ENCODE measurements around the gene MCM3.

MCM3 gene

DNA sequence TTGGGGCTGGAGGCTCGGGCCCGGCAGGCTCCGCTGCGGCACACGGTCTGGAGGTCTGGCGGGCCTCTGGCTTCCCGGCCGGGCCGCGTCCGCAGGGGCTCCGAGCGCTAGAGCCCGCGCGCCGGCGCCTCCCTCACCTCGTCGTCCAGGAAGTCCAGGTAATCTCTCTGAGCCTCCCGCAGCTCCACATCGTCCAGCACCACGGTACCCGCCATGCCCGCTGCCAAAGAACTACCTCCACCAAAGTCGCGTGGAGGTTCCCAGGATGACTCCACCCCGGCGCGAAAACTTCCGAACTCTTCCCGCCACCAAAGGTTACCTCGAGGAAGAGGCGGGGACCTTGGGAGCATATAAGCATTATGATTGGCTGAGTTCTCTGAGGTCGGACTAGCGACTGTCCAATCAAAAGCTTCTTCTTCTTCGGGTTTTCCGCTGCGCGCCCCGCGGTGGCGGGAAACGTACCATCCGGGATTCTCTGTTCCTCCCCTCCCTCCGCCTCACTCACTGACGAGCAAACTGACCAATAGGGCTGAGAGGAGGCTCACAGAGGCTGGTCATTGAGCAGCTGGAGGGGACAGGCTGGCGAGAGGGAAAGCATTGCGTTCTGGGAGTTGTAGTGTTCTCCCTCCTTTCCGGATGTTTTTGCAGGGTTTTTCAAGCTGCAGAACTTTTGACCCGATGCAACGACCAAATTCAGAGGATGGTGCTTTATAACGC lies at the start of gene MCM3:
Gene MCM3 (minus strand): TSS at position 283 of the 717 bp plus-strand sequence. CDS start 68 bp downstream, at position 215.
- peak; percentile 97 for DNase-seq

GRCh38 chr6:52333840-52334200 lies 49.3 kb upstream of the MCM3 start:
- DNase-seq, result no peak

DNA sequence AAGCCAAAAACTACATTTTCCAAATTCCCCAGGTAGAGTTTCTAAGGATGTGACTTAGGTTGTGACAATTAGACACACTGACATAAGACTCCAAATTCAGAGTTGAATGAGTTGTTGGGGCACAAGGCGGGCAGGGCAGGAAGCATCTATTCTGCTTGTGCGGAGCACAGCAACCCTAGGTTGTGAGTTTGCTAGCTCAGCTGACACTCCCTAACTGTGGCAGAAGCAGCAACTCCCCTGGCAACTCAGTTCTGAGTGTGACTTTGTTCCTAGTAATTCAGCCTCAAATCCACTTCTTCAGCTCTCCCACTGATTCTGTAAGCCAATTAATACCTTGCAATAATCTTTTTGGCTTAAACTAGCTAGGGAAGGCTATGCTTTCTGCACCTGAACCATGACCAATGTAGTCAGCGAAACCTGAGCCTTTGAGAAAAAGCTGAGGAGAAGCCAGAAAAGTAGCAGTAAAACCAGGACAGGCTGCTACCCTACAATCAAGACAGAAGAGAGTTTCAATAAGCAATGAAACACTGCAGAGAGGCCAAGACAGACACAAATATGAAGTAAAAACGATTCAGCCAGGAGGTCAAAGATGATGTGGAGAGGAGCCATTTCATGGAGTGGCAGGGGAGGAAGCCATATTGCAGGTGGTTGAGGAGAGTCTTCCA lies 47.4 kb upstream of the MCM3 start:
- DNase-seq, result no peak

GRCh38 chr6:52330470-52330869 lies 45.9 kb upstream of the MCM3 start:
- DNase-seq, result no peak

- DNase-seq, result no peak
Observed at GRCh38 chr6:52328729-52329128, 44.2 kb upstream of the MCM3 start.

GRCh38 chr6:52328303-52328662 lies 43.7 kb upstream of the MCM3 start:
- no peak for DNase-seq

DNA sequence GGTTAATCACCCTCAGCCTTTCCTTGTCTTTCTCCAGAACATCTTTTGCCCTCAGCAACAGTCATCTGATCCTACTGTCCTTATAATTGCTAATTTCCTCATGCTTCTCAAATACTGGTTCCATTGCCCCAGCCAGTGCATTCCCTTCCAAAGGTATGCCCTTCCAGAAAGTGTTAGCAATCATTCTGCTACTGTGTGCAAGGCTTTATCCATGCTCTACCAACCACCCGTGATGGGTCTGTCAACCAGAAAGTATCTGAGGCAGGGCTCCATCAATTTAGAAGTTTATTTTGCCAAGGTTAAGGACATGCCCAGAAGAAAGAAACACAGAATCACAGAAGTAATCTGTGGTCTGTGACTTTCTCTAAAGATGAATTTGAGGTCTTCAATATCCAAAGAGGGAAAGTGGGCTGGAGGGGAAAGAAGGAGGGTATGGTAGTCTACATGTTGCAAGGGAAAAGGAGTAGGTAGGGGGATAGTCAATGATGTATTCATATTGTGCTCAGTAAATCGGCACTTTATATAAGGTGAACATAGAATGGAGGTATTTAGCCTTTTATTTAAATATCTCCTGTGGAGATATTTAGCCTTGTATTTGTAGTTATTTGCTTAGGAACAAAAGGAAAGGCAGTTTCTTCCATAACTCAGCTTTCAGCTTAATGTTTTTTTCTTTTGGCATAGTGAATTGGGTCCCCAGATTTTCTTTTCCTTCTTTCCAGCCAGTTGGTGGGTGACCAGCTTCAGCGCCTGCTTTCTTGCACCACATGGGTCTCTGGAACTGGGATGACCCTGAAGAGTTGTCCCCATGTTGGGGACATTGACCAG lies 42.2 kb upstream of the MCM3 start:
- no peak for DNase-seq

- DNase-seq, result no peak
Observed at GRCh38 chr6:52325695-52326471, 41.3 kb upstream of the MCM3 start.

- DNase-seq, result no peak
Observed at GRCh38 chr6:52324189-52324588, 39.6 kb upstream of the MCM3 start.

DNA sequence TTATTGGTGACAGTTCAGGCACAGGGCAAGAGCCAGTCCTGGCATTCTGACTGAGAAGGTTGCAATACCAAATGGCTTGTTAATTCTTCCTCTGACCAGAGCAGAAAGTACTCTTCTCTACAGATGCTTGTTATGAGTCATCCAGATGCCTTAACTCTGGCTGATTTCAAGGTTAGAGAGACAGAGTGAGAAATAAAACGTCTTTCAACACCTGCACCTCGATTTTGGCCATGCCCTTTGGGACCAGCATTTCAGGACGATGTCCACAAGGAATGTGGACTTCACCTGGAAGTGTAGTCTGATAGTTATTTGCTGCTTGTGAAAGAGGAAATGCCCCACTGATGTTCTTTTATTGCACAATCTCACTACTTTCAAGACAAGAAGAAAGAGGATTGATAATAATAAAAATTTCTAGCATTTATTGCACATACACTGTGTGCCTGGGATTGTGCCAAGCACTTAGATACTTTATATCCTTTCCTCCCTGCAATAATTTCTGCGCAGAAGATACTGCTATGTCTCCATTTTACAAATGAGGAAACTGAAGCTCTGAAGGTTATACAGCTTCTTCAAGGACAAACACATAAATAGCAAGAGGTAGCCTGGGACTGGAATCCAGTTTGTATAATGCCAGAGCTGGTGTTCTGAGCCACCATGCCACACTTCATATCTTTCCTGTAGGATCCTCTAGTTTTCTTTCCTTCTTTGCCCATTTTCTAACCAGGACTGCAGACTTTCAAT lies 33.5 kb upstream of the MCM3 start:
- no peak for DNase-seq

GRCh38 chr6:52317211-52317610 lies 32.7 kb upstream of the MCM3 start:
- no peak for DNase-seq

DNA sequence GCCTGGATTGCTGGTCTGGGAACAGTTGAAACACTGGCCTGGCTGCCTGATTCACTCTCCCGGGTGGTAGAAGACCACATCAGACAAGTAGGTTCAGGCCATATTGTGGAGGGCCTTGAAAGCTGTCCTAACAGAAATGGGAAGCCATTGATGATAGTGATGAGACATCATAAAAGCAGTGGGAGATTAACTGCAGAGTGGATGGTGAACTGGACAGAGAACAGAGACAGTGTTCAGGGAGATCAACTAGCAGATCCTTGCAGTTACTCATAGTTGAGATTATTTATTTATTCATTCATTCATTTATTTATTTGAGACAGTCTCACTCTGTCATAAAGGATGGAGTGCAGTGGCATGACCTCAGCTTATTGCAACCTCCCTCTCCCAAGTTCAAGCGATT lies 30.2 kb upstream of the MCM3 start:
- no peak for DNase-seq

DNA sequence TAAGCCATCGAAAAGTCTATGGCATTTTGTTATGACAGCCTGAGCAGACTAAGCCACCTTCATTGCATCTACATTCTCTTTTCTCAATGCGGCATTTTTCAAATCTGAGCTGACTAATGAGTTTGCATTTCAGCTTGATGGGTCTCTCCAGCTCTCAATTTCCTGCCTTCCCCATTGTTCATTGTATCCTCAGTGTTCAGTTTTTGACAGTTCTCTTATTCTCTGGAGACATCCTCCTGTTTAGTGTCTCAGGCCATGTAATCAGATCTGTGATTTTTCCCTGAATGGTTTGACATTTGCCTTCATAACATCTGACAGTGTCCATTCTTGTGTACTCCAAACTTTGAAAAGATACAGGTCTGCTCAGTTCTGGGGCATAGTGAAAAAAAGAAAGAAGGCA lies 27.9 kb upstream of the MCM3 start:
- no peak for DNase-seq

GRCh38 chr6:52310932-52311331 lies 26.4 kb upstream of the MCM3 start:
- no peak for DNase-seq

GRCh38 chr6:52307900-52308372 lies 23.4 kb upstream of the MCM3 start:
- no peak for DNase-seq

DNA sequence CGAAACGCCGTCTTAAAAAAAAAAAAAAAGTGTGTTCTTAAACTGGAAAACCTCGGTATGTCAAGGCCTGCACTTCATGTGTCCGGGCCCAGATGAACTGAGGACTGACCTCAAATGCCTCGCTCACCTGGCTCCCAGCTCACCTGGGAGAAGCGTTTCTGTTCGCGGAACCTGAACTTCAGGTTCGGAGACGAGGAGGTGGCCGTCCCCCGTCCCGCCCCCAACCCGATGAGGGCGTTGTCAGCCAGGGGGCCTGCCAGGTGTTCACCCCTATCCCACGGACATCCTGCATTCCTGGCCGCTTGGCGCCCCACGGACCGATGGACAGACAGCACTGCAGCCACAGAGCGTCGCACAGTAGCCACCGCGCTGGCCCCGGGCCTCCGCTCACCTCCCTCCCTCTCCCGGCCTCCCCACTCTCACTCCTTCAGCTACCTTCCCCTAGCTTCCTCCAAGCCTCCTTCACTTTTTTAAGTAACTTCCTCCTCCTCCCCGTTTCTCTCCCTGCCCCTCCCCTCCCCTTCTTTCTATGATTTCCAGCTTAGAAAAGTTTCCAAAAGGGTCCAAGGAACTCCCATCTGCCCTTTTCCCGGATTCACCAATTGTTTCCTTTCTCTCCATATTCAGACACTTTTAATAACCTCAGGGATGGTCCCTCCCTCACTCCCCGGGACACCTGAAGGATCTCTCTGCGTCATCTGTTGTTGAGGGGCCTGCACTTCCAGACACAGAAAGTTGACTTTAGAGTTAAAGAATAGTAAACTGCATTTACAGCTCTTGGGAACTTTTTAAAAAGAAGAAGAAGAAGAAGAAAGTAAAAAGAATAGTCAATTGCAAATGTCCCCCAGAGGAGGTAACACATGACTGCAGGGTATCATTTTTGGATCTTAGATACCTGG lies 22.7 kb upstream of the MCM3 start:
- no peak for DNase-seq

GRCh38 chr6:52305948-52306767 lies 21.6 kb upstream of the MCM3 start:
- DNase-seq, result no peak

GRCh38 chr6:52305411-52305810 lies 20.9 kb upstream of the MCM3 start:
- DNase-seq, result no peak

- DNase-seq, result no peak
Observed at GRCh38 chr6:52304983-52305390, 20.4 kb upstream of the MCM3 start.

GRCh38 chr6:52303178-52303577 lies 18.6 kb upstream of the MCM3 start:
- DNase-seq, result no peak

Measured in stimulated activated CD4-positive, alpha-beta T cell treated with anti-CD3 and anti-CD28 coated beads, Interleukin-4, amount 100 ng/mL, for 24 hours (primary cell).